ELF-1 (cell line): ENCODE results near the gene ASPSCR1.

Experiments
- DNase-seq: peaks from one replicate; pipeline ENCODE4 v3.0.0-alpha.2; 2016; ENCODE audit warnings: low read depth, low spot score

ASPSCR1 gene

DNA sequence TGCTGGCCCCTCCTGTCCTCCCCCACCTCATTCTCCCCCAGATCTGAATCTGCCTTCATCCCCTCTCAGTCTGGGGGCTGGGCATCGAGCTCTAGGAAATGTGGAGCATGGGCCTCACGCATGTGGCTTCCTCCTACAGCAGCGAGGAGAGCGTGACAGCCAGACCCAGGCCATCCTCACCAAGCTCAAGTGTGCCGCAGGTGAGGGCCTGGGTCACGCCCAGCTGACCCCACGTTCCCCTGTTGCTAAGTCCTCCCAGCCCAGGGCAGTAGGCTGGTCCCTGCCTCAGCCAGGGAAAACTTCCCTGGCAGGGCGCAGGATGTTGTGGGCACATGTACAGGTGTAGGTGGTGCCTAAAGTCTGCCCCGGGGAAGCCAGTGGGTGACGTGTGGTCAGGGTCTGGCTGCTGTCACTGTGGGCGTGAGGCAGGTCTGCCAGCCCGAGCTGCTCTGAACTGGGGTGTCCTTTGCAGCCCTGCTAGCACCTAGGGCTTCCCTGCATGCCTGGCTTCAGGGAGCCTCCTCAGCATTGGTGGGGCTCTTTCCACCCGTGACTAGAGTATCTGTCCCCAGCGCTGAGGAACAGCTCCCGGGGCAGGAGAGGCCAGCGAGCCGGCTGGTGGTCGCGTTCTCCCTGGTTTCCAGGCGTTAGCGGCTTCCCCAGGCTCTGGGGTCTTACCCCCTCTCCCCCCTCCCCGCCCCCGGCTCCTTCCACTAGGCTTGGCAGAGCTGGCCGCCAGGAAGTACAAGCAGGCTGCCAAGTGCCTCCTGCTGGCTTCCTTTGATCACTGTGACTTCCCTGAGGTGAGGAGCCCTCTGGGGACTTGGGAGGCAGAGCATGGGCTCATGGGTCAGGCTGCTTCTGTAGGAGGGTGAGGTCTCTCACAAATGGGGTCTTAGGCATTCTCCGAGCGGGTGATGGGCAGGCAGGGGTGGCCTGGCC, 77.9 kb downstream of the ASPSCR1 start:
- DNase-seq = no peak

GRCh38 chr17:82055965-82056728, 78.7 kb downstream of the ASPSCR1 start:
- DNase-seq = no peak

DNA sequence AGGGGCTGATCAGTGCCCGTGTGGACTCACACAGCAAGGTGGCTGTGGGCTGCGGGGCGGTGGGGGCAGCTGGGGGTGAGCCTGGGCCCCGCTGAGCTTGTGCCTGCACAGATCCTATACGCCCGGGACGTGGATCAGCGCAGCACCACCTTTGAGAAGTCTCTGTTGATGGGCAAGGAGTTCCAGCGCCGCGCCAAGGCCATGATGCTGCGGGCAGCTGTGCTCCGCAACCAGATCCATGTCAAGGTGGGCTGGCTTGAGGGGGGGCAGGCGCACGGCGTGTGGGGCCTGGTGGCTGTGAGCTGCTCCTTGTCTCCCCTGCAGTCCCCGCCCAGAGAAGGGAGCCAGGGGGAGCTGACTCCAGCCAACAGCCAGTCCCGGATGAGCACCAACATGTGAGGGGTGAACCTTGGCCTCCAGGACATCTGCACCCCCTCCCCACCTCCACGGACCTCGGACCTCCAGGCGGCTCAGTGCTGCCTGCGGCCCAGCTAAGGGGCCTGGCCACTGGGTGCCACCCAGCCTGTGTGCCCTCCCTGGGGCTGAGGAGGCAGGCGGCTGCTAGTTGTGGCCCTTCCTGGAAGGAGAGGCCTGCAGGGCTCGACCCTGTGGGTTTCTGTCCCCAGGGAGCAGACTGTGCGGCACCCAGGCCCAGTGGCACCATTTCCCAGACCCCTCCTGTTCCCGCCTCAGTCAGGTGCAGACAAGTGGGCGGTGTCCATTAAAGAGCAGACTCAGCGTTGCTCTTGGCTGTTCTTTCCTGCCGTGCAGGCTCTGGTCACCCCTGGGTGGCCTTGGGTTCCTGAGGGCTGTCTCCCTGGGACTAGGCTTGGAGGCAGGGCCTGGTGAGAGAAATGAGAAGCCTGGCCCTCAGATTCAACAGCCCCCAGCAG, 79.5 kb downstream of the ASPSCR1 start:
- DNase-seq = no peak

DNA sequence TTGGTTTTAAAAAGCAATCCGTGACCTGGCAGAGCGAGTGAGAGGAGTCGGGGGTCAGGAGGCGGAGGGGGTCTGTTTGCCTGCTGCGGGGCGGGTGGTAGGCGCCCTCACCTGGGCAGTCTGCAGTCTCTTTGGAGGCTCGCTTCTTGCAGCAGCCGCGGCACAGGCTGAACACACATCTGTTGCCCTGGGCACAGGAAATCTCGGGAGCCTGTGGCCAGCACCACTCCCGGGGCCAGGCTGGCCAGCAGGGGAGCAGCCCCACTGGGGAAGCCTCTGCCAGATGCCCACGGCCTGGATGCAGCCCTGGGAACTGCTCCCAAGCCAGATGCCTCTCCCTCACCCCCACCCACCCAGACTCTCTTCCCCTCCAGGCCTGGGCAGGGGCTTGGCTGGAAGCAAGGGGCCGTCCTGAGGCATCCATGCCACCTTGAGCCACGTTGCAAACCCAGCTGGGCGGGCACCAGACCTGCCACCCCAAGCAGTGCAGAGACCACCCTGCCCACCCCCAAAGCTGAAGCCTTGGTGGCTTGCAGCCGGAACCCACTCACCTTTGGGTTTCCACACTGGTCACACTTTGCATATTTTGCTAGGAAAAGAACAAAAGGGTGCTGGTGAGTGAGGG, 80.9 kb downstream of the ASPSCR1 start:
- DNase-seq = no peak

DNA sequence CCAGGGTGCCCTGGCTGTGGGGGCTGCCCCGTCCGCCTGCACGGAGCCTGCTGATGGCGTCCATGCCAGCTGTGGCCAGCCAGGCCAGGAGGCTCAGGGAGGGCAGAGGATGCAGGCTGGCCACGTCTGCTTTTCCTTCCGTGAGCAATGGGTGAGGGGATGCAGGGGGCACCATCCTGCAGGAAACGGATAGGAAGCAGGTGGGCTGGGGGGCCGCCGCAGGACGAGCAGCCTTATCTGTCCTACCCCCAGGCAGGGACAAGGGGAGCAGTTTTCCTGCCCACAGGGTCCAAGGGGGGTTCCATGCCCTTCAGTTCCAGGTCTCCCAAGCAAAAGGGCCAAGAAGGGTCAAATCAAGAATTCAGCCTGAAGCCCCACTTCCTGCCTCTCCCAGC, 81.4 kb downstream of the ASPSCR1 start:
- DNase-seq = no peak

DNA sequence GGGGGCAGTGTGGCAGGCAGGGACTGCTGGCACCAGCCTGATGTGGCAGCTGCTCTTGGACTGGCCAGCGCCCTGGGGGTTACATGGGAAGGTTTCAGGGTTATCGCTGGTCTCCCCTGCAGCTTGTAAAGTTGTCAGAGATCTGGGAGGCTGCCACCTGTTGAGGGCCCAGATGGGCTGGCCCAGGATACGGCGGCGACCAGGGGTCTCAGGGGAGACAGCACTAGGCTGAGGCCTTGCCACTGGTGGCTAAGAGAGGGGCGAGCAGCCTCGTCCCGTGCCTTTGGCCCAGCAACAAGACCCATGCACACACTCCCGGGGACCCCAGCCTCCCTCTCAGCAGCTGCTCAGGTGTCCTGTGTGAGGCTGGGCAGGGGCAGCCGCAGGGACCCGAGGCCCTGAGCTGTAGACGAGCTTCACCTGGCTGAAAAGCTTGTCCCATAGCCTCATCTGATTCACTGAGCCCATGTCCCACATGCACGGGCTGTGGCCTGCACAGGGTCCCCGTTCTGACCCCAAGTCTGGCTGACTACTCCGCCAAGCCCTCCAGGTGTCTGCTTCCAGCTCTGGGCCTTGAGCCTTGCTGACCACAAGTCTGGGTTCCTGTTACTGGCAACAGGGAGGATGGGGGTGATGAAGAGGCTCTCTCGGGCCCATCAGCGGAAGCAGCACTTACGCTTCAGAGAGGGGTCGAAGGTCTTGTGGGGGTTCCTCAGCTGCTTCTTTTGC, 82.0 kb downstream of the ASPSCR1 start:
- no peak for DNase-seq

GRCh38 chr17:82060001-82060380, 82.6 kb downstream of the ASPSCR1 start:
- DNase-seq = no peak

DNA sequence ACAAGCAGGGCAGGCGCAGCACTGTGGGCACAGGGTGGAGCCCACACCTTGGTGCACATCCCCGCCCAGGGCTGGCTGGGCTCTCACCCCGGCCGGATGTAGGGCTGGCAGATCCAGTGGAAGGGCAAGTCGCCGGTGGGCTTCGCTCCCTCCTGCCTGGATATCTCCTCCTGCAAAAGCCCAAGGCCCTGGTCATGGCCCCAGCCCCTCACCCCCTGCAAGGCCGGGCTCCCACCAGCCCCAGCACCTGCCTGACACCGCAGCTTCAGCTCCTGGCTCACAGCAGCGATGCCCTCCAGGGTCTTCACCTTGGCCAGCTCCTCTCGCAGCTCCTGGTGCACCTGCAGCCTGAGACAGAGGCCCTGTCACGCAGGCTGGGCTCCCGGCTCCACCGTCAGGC, 83.2 kb downstream of the ASPSCR1 start:
- no peak for DNase-seq

GRCh38 chr17:82061047-82061925, 83.9 kb downstream of the ASPSCR1 start:
- no peak for DNase-seq

DNA sequence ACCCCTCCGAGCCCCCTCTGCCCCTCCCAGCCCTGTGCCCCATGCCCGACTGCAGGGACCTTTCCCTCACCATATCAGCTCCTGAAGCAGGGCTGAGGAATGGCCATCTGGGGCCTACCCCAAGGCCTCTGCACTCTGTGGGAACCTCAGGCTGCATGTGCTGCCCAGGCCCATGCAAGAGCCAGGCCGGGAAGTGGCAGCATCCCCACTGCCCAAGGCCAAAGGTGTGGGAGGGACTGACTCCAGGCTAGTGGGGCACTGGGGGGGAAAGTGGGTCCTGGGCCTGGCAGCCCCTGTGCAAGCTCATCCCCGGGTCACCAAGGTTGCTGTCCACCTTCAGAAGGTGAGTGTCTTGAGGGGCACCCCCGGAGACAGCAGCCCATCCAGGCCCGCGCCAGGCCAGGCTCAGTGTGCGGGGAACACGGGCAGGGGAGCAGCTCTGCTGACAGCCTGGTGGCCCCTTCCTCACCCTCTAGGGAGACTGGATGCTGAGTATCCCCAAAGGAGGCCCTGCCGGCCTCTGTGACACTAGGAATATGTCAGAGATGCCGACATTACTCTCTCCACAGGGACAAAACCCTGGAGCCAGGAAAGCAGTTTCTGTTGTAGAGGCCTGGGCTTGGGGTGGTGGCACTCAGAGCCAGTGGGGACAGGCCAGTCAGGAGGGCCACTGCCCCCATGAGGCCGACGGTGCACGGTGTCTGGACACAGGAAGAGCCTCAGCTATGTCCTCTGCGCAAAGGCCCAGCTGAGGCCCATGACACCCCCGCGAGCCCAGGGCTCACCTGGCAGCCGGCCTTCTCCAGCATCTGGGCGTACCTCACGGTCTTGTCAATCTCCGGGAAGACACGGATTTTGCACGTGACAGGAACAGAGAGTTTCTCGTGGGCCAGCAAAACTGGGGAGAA, 84.9 kb downstream of the ASPSCR1 start:
- no peak for DNase-seq

DNA sequence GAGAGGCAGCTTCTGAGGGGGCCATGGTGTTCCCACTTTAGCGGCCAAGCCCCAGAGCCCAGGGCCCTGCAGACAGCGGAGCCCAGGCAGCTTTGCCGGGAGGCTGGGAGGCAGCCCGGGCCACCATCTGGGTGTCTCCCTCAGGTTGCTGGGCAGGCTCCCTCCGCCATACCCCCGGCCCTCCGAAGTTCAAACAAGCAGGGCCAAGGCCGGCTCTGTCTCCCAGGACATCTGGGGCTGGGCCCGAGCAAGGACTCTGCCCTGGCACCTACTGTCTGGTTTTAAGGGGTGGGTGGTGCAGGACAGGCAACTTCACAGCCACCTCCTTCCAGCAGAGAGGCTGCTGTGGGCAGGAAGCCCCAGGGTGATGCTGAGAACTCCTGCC, 85.5 kb downstream of the ASPSCR1 start:
- DNase-seq = no peak

- no peak for DNase-seq
Observed at GRCh38 chr17:82063424-82064415, 86.3 kb downstream of the ASPSCR1 start.

DNA sequence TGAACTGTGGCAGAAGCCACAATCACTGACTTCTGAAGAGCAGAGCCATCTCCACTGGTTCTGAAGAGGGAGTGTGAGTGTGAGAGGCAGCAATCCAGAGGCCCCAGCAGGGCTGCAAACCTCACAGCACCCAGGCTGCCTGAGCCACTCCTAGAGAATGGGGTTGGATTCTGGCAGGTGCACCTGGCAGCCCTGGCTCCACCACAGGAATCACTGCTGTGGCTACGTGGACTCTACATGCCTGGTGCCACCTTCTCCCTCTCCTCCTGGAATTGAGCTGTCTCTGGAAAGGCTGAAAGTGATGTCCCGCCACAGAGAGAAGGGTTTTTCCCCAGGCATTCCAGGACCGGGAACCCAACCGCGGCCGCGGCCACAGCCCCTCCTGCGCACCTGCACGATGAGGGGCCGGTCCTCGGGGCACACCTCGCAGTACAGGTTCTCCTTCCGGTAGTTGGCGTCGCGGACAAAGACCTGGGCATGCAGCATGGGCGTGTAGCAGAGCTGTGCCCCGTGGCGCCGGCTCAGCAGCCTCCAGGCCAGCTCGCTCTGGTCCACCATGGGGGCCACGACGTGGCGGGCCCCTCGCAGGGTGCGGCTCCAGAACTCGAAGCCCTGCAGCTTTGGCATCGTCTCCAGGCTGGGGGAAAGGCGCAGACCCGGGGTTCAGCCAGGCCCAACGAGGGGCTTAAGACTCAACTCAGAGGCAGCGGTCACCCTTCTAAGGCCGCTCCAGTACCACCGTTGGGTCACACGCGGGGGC, 87.2 kb downstream of the ASPSCR1 start:
- no peak for DNase-seq

- DNase-seq = no peak
Observed at GRCh38 chr17:82065193-82065637, 87.8 kb downstream of the ASPSCR1 start.

GRCh38 chr17:82065638-82066303, 88.3 kb downstream of the ASPSCR1 start, which contains the start of gene DUS1L:
DUS1L (minus strand) TSS chr17:82065804; CDS start chr17:82065059, 745 bp downstream.
- peak; percentile 65 for DNase-seq
